Omental fat pad (tissue), 4 donors: Measurements from ENCODE around the gene ROS1. TPM values are rescaled to one million over a fixed set of nuclear protein-coding genes. Genes with fewer than 3 reads are reported as not detected.
"Not testable (repeated sequence)": the region's sequence is repeated elsewhere in the genome, so short reads cannot be mapped to it uniquely, and the experiment has no call there.

Source experiments
- ATAC-seq: fragments of 150-250 bp; one replicate; pipeline ENCODE4 v1.9.1; 2016; ENCODE audit warnings: mild to moderate bottlenecking, moderate library complexity; ENCODE audit not compliant: low FRiP score
- DNase-seq: peaks from one replicate; pipeline ENCODE4 v3.0.0-alpha.2; 2019; ENCODE audit warnings: low spot score
- CTCF ChIP-seq, 3 donors: fragments of 450-650 bp; IDR thresholded peaks; one replicate each; pipeline ENCODE4 v1.5.1; 2016 to 2017; ENCODE audit warnings: antibody characterized with exemption in 3 of 3, mild to moderate bottlenecking in 3 of 3, moderate library complexity in 2 of 3
- total RNA-seq, 4 donors: library from RNA; depleted of rRNA; stranded (reverse); fragments of >200 nt; gene quantifications; one replicate each; pipeline ENCODE4 v1.1.0, GENCODE V29; 2016

ROS1 gene
- total RNA-seq, 4 donors from 2014 or later = not detected

GRCh38 chr6:117451671-117452070, 25.9 kb upstream of the ROS1 start:
- no peak for DNase-seq
- TF ChIP-seq CTCF (IDR thresholded peaks at IDR 0.05) = no peak
- ATAC-seq = no peak

DNA sequence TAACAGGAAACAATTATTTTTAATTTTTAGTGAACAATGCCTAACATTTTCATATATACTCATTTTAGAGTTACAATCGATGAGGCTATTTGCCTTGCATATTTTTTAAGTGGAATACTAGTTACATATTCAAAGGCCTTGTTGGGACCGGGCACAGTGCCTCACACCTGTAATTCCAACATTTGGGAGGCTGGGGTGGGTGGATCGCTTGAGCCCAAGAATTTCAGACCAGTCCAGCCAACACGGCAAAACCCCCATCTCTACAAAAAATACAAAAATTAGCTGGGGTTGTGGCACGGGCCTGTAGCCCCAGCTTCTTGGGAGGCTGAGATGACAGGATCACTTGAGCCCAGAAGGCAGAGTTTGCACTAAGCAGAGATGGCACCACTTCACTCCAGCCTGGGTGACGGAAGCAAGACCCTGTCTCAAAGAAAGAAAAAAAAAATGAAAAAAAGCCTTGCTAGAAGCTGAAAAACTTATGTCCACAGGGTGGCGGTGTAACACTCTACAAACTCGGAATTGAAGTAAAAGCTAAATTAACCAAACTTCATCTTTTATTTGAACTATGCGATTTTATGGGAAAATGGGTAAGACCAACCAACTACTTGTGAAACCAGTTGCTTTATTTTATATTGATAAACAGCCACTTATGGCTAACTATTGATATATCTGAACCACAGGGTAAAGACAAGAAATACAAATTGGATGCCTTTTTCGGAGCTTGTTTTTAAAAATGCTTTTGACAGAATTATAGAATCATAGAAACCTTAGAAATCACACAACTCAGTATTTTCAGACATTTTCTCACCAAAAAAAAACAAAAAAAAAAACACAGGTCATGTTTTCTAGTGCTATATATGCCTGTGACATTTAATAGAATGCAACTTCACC, 24.1 kb upstream of the ROS1 start:
- no peak for ATAC-seq
- peak; percentile 48 for DNase-seq
- TF ChIP-seq CTCF (IDR thresholded peaks at IDR 0.05) = peak in 1 of 3 donors; percentile 25

DNA sequence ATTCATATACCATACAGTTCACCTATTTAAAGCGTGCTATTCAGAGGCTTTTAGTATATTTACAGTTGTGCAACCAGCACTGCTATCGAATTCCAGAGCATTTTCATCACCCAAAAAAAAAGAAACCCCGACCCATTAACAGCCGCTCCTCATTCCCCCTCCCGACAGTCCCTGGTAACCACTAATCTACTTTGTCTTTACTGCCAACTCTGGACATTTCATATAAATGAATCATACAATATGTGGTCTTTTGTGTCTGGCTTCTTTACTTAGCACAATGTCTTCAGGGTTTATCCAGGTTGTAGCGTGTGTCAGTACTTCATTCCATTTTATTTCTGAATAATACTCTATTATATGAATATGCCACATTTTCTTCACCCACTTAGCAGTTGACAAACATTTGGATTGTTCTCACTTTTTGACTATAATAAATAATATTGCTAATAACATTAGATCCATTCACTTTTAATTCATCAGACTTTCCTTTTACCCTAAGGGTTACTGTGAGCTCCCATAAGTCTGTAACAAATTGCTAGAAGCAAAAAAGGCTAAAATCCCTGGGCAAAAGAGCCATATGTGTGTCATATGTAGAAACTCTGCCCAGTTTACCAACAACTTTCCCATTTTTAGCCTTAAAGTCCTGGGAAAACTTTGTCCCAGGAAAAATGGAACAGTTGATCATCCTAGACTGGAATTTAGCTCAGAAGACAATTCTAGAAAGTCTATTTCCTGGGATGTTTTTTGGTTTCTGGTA, 23.2 kb upstream of the ROS1 start:
- DNase-seq (no peak), ATAC-seq (peak; percentile 69)
- TF ChIP-seq CTCF (IDR thresholded peaks at IDR 0.05) = no peak

DNA sequence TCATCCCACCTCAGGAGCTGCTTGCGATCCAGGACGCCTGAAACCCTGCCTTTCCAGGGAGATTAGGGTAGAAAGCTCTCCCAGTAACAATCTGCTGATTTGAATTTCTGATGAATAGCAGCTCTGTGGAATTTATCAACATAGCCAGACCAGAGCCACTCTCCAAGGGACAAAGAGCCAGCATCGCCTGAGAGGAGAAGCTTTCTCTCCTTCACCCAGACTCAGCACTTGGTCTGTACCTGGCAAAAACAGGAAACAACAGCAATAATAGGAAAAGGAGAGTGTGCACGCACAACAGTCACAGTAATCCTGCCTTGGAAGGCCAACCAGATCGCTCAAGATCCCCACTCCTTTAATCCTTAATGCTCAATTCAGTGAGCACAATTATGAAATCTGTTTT, 22.3 kb upstream of the ROS1 start:
- TF ChIP-seq CTCF (IDR thresholded peaks at IDR 0.05) = no peak
- no peak for DNase-seq
- no peak for ATAC-seq

GRCh38 chr6:117446861-117447260, 21.1 kb upstream of the ROS1 start:
- TF ChIP-seq CTCF (IDR thresholded peaks at IDR 0.05) = no peak
- DNase-seq (no peak), ATAC-seq (no peak)

DNA sequence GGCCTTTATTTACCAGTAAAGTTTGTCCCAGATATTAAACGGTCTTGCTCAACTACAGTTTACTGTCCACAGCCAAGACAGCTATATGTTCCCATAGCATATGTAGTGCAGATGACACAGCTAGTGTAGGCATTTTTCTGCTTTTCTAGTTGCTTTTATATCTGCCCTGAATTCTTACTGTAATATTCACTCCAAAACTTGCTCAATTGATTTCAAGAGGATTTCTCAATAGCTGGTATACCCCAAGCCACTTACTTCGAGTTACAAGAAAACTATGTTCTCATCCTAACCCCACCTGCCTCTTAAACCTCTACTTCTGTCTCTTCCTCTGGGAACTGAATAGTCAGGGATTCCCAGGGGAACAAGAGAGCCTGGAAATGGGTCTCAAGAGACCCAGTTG, 18.9 kb upstream of the ROS1 start:
- ATAC-seq = no peak
- DNase-seq = no peak
- no peak for TF ChIP-seq CTCF (IDR thresholded peaks at IDR 0.05)

- not testable (repeated sequence) for DNase-seq, ATAC-seq
Observed at GRCh38 chr6:117442313-117442712, 16.6 kb upstream of the ROS1 start.
